HG03342 (cell line): Measurements from ENCODE around the gene GTF2B.
"Not testable (repeated sequence)": the region's sequence is repeated elsewhere in the genome, so short reads cannot be mapped to it uniquely, and the experiment has no call there.

Experiments used
- ATAC-seq: cut with Tn5 transposase; IDR thresholded peaks from one replicate; pipeline ENCODE4 v1.9.1; 2021; ENCODE audit warnings: mild to moderate bottlenecking, moderate library complexity; ENCODE audit not compliant: unreplicated experiment

Gene GTF2B

GRCh38 chr1:88888750-88889149 is 2.6 kb downstream of the GTF2B start:
- ATAC-seq, result no peak

GRCh38 chr1:88885933-88886332 is 5.4 kb downstream of the GTF2B start:
- no peak for ATAC-seq

GRCh38 chr1:88883156-88883555 is 8.2 kb downstream of the GTF2B start:
- ATAC-seq, result no peak

- not testable (repeated sequence) for ATAC-seq
Measured at GRCh38 chr1:88880717-88881116, 10.7 kb downstream of the GTF2B start.

GRCh38 chr1:88878731-88879130 is 12.6 kb downstream of the GTF2B start:
- no peak for ATAC-seq

DNA sequence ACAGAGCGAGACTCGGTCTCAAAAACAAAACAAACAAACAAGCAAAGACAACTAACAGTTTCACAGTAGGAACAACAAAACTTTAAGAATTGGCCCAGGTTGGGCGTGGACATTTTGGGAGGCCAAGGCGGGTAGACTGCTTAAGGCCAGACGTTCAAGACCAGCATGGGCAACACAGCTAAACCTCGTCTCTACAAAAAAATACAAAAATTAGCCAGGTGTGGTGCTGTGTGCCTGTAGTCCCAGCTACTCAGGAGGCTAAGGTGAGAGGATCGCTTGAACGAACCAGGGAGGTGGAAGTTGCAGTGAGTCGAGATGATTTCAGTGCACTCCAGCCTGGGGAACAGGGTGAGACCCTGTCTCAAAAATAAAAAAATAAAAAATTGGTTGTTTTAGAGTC is 13.5 kb downstream of the GTF2B start:
- no peak for ATAC-seq

DNA sequence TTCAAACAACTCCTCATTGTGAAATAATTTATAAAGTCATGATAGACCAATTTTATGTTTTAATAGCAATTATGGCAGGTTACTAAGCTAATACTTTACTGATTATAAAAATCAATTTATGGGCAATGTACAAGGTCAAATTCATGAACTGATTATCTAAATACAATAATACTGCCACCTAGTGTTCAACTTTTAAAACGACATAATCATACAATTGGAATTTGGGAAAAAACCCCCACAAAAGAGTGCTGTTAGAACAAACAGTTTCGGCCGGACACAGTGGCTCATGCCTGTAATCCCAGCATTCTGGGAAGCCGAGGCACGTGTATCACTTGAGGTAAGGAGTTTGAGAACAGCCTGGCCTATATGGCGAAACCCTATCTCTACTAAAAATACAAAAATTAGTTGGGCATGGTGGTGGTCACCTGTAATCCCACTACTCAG is 14.0 kb downstream of the GTF2B start:
- no peak for ATAC-seq

GRCh38 chr1:88876573-88877365 is 14.6 kb downstream of the GTF2B start:
- no peak for ATAC-seq

GRCh38 chr1:88875595-88875994 is 15.8 kb downstream of the GTF2B start:
- ATAC-seq, result no peak

GRCh38 chr1:88873737-88874349 is 17.5 kb downstream of the GTF2B start:
- no peak for ATAC-seq

DNA sequence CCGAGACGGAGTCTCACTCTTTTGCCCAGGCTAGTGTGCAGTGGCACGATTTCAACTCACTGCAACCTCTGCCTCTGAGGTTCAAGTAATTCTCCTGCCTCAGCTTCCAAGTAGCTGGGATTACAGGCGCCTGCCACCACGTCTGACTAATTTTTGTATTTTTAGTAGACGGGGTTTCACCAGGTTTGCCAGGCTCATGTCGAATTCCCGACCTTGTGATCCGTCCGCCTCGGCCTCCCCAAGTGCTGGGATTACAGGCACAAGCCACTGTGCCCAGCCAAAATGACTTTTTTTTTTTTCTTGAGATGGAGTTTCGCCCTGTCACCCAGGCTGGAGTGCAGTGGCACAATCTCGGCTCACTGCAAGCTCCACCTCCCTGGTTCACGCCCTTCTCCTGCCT is 21.7 kb downstream of the GTF2B start:
- not testable (repeated sequence) for ATAC-seq

- ATAC-seq, result no peak
Measured at GRCh38 chr1:88867743-88868521, 23.4 kb downstream of the GTF2B start.

DNA sequence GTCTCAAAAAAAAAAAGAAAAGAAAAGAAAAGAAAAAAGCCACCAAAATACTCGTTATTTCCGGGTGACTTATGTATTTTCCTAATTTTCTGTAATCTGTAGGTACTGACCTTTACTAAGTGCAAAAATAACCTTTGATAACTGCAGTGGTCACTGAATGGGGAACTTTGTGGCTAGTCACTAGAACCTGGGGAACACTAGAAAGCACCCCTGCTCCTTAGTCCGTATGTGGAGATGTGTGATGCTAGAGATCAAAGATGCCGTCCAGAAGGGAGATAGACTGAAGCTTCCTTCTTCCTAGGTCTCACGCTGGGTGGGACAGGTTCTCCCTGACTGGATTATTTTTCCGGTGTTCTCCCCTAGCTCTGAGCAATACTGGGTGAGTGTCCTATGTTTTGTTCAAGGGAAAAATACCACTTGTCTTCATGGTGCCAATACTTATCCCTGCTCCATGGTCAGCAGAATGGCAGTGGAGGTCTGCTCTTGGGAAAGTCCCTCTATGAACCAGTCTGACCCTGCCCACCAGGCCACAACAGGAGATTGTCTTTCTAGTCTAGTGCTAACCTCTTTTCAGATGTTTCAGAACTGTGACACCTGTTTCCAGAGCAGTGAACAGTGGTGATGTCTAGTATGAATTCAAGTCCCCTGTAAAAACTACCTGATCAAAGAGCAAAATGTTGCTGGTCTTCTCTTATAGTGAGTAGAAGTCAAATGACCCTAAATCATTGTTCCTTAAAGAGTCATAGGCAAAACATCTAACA is 39.9 kb downstream of the GTF2B start:
- no peak for ATAC-seq

- ATAC-seq, result no peak
Measured at GRCh38 chr1:88847643-88848042, 43.7 kb downstream of the GTF2B start.

DNA sequence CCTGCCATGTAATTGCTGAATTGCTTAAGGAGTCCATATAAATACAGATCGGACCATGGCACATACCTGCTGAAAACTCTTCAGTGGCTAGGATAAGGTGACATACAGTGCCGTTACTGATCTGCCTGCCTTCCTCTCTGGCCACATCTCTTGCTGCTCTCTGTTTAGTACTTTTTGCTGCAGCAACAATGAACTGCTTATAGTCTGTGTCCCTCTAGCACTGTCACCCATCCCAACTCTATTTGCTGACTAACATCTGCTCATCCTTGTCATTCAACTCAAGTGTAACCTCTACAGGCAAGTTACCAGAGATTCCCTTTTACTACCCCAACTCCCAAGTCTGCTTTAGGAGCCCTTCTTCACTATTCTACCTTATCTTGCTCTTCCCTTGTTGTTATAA is 65.6 kb downstream of the GTF2B start:
- ATAC-seq, result no peak

DNA sequence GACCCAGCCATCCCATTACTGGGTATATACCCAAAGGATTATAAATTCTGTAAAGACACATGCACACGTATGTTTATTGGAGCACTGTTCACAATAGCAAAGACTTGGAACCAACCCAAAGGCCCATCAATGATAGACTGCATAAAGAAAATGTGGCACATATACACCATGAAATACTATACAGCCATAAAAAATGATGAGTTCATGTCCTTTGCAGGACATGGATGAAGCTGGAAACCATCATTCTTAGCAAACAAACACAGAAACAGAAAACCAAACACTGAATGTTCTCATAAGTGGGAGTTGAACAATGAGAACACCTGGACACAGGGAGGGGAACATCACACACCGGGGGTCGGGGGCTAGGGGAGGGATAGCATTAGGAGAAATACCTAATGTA is 71.7 kb downstream of the GTF2B start:
- not testable (repeated sequence) for ATAC-seq

DNA sequence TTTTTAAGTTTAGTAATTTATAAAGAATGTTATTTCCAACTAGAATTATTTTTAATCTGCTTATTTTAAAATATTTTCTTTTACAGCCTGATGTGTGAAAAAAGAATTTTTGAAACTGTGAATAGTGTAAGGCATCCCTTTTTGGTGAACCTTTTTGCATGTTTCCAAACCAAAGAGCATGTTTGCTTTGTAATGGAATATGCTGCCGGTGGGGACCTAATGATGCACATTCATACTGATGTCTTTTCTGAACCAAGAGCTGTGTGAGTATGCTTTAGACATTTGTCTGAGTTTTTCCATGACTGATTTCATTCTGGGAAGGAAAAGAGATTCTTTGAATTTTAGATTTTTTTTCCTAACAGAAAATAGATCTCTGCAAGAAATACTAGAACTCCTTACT is 77.9 kb downstream of the GTF2B start:
- no peak for ATAC-seq

DNA sequence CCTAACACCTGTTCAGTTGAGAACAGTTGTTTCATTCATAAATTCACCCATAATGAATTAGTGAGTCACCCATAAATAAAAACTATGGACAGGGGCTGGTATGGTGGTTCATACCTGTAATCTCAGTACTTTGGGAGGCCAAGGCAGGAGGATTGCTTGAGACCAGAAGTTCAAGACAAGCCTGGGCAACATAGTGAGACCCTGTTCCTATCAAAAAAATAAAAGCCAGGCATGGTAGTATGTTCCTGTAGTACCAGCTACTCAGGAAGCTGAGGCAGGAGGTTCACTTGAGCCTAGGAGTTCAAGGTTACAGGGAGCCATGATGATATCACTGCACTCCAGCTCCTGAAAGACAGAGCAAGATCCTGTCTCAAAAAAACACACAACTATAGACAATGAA is 79.0 kb downstream of the GTF2B start:
- ATAC-seq, result no peak

DNA sequence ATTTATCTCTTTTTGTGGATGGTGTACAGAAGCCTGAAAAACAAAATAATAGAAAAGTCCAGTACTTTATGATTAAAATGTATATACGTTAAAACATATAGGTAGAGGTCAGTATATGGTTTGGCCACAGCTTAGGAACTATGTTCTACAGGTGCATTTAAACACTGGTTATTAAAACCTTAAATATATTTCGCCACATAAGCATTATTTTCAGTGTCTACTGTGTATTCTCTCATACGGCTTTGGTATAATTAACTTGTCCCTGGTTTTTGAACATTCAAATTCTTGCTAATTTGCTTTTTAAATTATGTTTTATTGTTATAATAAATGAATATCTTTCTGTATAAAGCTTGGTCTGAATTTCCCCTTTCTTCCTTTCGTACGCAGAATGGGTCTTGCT is 87.9 kb downstream of the GTF2B start:
- no peak for ATAC-seq

- ATAC-seq, result no peak
Measured at GRCh38 chr1:88802950-88803349, 88.4 kb downstream of the GTF2B start.
